Liver (tissue), 9 donors: ENCODE results near the gene GABRB1. TPM values are rescaled to one million over a fixed set of nuclear protein-coding genes. Genes with fewer than 3 reads are reported as not detected.

Source experiments
- DNase-seq: peaks from one replicate; pipeline ENCODE4 v3.0.0-alpha.2; 2017; ENCODE audit warnings: low spot score
- H3K27ac ChIP-seq, 2 donors: one replicate each; pipeline ENCODE4 v1.7.0; 2013; ENCODE audit warnings: inconsistent platforms in 2 of 2, low read length in 2 of 2, control low read depth in 1 of 2, low read depth in 1 of 2, mild to moderate bottlenecking in 1 of 2
- H3K27me3 ChIP-seq, 4 donors: one replicate each; pipeline versions ENCODE4 v1.6.1 to v1.7.0; 2013; ENCODE audit warnings: low read length in 3 of 4, inconsistent platforms in 1 of 4, mild to moderate bottlenecking in 1 of 4, moderate library complexity in 1 of 4; ENCODE audit not compliant: control insufficient read depth in 4 of 4, insufficient read depth in 4 of 4
- H3K36me3 ChIP-seq, 4 donors: one replicate each; pipeline versions ENCODE4 v1.6.1 to v1.7.0; 2013; ENCODE audit warnings: low read length in 3 of 4, mild to moderate bottlenecking in 3 of 4, low read depth in 1 of 4, moderate library complexity in 1 of 4; ENCODE audit not compliant: control insufficient read depth in 4 of 4, insufficient read depth in 3 of 4
- H3K4me1 ChIP-seq, 4 donors: one replicate each; pipeline versions ENCODE4 v1.6.1 to v1.7.0; 2013; ENCODE audit warnings: low read length in 3 of 4, mild to moderate bottlenecking in 3 of 4, moderate library complexity in 1 of 4; ENCODE audit not compliant: control insufficient read depth in 4 of 4, insufficient read depth in 4 of 4
- H3K4me3 ChIP-seq, 3 donors: one replicate each; pipeline versions ENCODE4 v1.6.1 to v1.7.0; 2013; ENCODE audit warnings: low read length in 3 of 3, control low read depth in 1 of 3, low read depth in 1 of 3, mild to moderate bottlenecking in 1 of 3
- H3K9ac ChIP-seq, 2 donors: one replicate each; pipeline ENCODE4 v1.7.0; 2013; ENCODE audit warnings: low read length in 2 of 2, mild to moderate bottlenecking in 2 of 2, moderate library complexity in 2 of 2, control low read depth in 1 of 2, low read depth in 1 of 2
- H3K9me3 ChIP-seq, 4 donors: one replicate each; pipeline versions ENCODE4 v1.6.1 to v1.7.0; 2013; ENCODE audit warnings: low read length in 3 of 4; ENCODE audit not compliant: control insufficient read depth in 4 of 4
- ATF3 ChIP-seq: IDR thresholded peaks from 2 replicates; pipeline ENCODE4 v1.6.1; 2016; ENCODE audit warnings: antibody characterized with exemption
- CTCF ChIP-seq: fragments of 150-350 bp; IDR thresholded peaks from 2 replicates; pipeline ENCODE4 v1.5.1; 2017; ENCODE audit warnings: improper control_type of control experiment, low read depth, low read length; ENCODE audit not compliant: missing input control
- FOXA1 ChIP-seq: IDR thresholded peaks from 2 replicates; pipeline ENCODE4 v1.6.1; 2016; ENCODE audit warnings: antibody characterized with exemption
- FOXA2 ChIP-seq: IDR thresholded peaks from 2 replicates; pipeline ENCODE4 v1.6.1; 2016; ENCODE audit warnings: antibody characterized with exemption
- GABPA ChIP-seq, 2 donors: IDR thresholded peaks in 1 of 2; conservative IDR thresholded peaks in 1 of 2; 2 replicates each; pipeline ENCODE4 v1.6.1; 2016; ENCODE audit warnings: antibody characterized with exemption in 2 of 2, mild to moderate bottlenecking in 1 of 2, moderate library complexity in 1 of 2
- HNF4A ChIP-seq, 2 donors: conservative IDR thresholded peaks; 2 replicates each; pipeline ENCODE4 v1.6.1; 2016; ENCODE audit warnings: antibody characterized with exemption in 2 of 2, mild to moderate bottlenecking in 2 of 2
- HNF4G ChIP-seq: IDR thresholded peaks from 2 replicates; pipeline ENCODE4 v1.6.1; 2016; ENCODE audit warnings: antibody characterized with exemption
- JUND ChIP-seq, 2 donors: IDR thresholded peaks; 2 replicates each; pipeline ENCODE4 v1.6.1; 2016; ENCODE audit warnings: antibody characterized with exemption in 2 of 2
- MAX ChIP-seq: IDR thresholded peaks from 2 replicates; pipeline ENCODE4 v1.6.1; 2016; ENCODE audit warnings: antibody characterized with exemption
- NR2F2 ChIP-seq: IDR thresholded peaks from 2 replicates; pipeline ENCODE4 v1.6.1; 2016; ENCODE audit warnings: antibody characterized with exemption
- RAD21 ChIP-seq, 2 donors: IDR thresholded peaks; 2 replicates each; pipeline ENCODE4 v1.6.1; 2016; ENCODE audit warnings: antibody characterized with exemption in 2 of 2, mild to moderate bottlenecking in 2 of 2
- REST ChIP-seq: IDR thresholded peaks from 2 replicates; pipeline ENCODE4 v1.6.1; 2016; ENCODE audit warnings: antibody characterized with exemption, mild to moderate bottlenecking
- RXRA ChIP-seq, 2 donors: IDR thresholded peaks; 2 replicates each; pipeline ENCODE4 v1.6.1; 2017 to 2018; ENCODE audit warnings: antibody characterized with exemption in 2 of 2, mild to moderate bottlenecking in 1 of 2
- SP1 ChIP-seq: IDR thresholded peaks from 2 replicates; pipeline ENCODE4 v1.6.1; 2018; ENCODE audit warnings: antibody characterized with exemption, mild to moderate bottlenecking
- TAF1 ChIP-seq: conservative IDR thresholded peaks from 2 replicates; pipeline ENCODE4 v1.6.1; 2016; ENCODE audit warnings: antibody characterized with exemption, mild to moderate bottlenecking
- YY1 ChIP-seq: IDR thresholded peaks from 2 replicates; pipeline ENCODE4 v1.6.1; 2016; ENCODE audit warnings: antibody characterized with exemption, mild to moderate bottlenecking
- ZBTB33 ChIP-seq: IDR thresholded peaks from 2 replicates; pipeline ENCODE4 v1.6.1; 2016; ENCODE audit warnings: antibody characterized with exemption
- WGBS: extraction: QIAGEN DNeasy Blood & Tissue Kit; methylation state at CpG from one replicate; pipeline ENCODE4 v1.1.7; 2013; 5-methylcytosine and 5-hydroxymethylcytosine counted together
- polyA plus RNA-seq, 2 donors: library from polyadenylated mRNA; stranded (reverse) in 1 of 2; unstranded in 1 of 2; fragments of 200-250 nt in 1 of 2; fragments of >200 nt in 1 of 2; fragmentation: Nextera tagmentation in 1 of 2; extraction: Ambion mirVana in 1 of 2; gene quantifications; one replicate each; pipeline versions ENCODE4 v1.2.1 to v1.2.3, GENCODE V29; 2013 to 2015
- total RNA-seq, 2 donors: library from RNA; depleted of rRNA; stranded (reverse); fragments of >200 nt; gene quantifications; one replicate each; pipeline ENCODE4 v1.2.3, GENCODE V29; 2014
- donor health status: healthy.
- donor health status: healthy.
- donor health status: healthy.
- donor health status: healthy.
- donor health status: healthy.

GABRB1 gene
- total and polyA plus RNA-seq, 4 donors: 0.17 to 1.3 TPM; not detected in 2

- DNase-seq: no peak
- no peaks in the 10 kb centered on the region for H3K36me3 ChIP-seq
- peaks cover 0 to 4% (median 0%) of the 10 kb centered on the region in 4 donors for H3K27me3 ChIP-seq
- no peak overlapping the region for H3K4me3 ChIP-seq
- no peaks in the 10 kb centered on the region for H3K4me1 ChIP-seq
- no peak overlapping the region for H3K9ac ChIP-seq
- no peak overlapping the region for H3K27ac ChIP-seq
- no peak for TF ChIP-seq GABPA (IDR thresholded peaks at IDR 0.05 in 1 of 2, conservative IDR thresholded peaks at IDR 0.05 in 1 of 2)
- no peak for TF ChIP-seq YY1
- no peak for TF ChIP-seq JUND (IDR thresholded peaks at IDR 0.05)
- TF ChIP-seq HNF4G: no peak
- TF ChIP-seq MAX: no peak
- no peak for TF ChIP-seq CTCF
- TF ChIP-seq ATF3: no peak
- no peak for TF ChIP-seq FOXA2
- no peak for TF ChIP-seq FOXA1
- TF ChIP-seq RAD21 (IDR thresholded peaks at IDR 0.05): no peak
- no peak for TF ChIP-seq RXRA (IDR thresholded peaks at IDR 0.05)
- no peak for TF ChIP-seq ZBTB33
- no peaks in the 10 kb centered on the region for H3K9me3 ChIP-seq
- 77% methylated on average over 2 of the region's 2 CpGs for WGBS
Measured at GRCh38 chr4:47367761-47368160, 336.4 kb downstream of the GABRB1 start.

GRCh38 chr4:47368211-47368610 is 336.8 kb downstream of the GABRB1 start:
- Histone ChIP-seq H3K36me3 (no peaks in the 10 kb centered on the region), H3K4me1 (no peaks in the 10 kb centered on the region), H3K9me3 (no peaks in the 10 kb centered on the region), H3K27me3 (peaks cover 0 to 4% (median 0%) of the 10 kb centered on the region in 4 donors), H3K9ac (no peak overlapping the region), H3K4me3 (no peak overlapping the region), H3K27ac (no peak overlapping the region)
- WGBS: 56% methylated on average over 1 of the region's 1 CpG
- DNase-seq: no peak
- no peak for TF ChIP-seq RAD21 (IDR thresholded peaks at IDR 0.05)
- TF ChIP-seq RXRA (IDR thresholded peaks at IDR 0.05): no peak
- no peak for TF ChIP-seq TAF1
- no peak for TF ChIP-seq ZBTB33
- no peak for TF ChIP-seq NR2F2
- no peak for TF ChIP-seq SP1
- no peak for TF ChIP-seq GABPA (IDR thresholded peaks at IDR 0.05 in 1 of 2, conservative IDR thresholded peaks at IDR 0.05 in 1 of 2)
- TF ChIP-seq YY1: no peak
- no peak for TF ChIP-seq HNF4A (conservative IDR thresholded peaks at IDR 0.05)
- TF ChIP-seq ATF3: no peak
- no peak for TF ChIP-seq MAX
- TF ChIP-seq FOXA1: no peak
- TF ChIP-seq REST: no peak
- TF ChIP-seq FOXA2: no peak
- no peak for TF ChIP-seq JUND (IDR thresholded peaks at IDR 0.05)
